ENCODE data around the gene CORO6. TPM values are rescaled to one million over a fixed set of nuclear protein-coding genes. Genes with fewer than 3 reads are reported as not detected.
A peak's percentile ranks its signal among the peaks of the same experiment; 100 is the strongest.

Gene CORO6
- total RNA-seq, 4 donors from 2014 or later = 34.5 to 139 (median 83.1) TPM

- no peak overlapping the region for H3K4me3 ChIP-seq
- no peaks in the 10 kb centered on the region for H3K27me3 ChIP-seq
- no peak for DNase-seq (ENCODE audit: low spot score in 2 of 2)
- peak overlapping the region; percentile 15 to 92 (median 62) for H3K27ac ChIP-seq
- H3K4me1 ChIP-seq = peaks cover 5 to 70% (median 53%) of the 10 kb centered on the region in 4 donors
- 25 to 35% methylated on average over 2 of the region's 2 CpGs for WGBS, 2 donors
- H3K36me3 ChIP-seq = peaks cover 0 to 21% (median 0%) of the 10 kb centered on the region in 3 donors
- H3K9me3 ChIP-seq = no peaks in the 10 kb centered on the region
- TF ChIP-seq POLR2A (IDR thresholded peaks at IDR 0.05) (no peak), EP300 (IDR thresholded peaks at IDR 0.05) (peak in 1 of 2 donors; percentile 54)
Observed at GRCh38 chr17:29640413-29640812, 17.7 kb upstream of the CORO6 start.

- no peaks in the 10 kb centered on the region for H3K9me3 ChIP-seq
- DNase-seq (ENCODE audit: low spot score in 2 of 2) = no peak
- 89 to 90% methylated on average over 3 of the region's 3 CpGs for WGBS, 2 donors
- peaks cover 0 to 72% (median 4%) of the 10 kb centered on the region in 3 donors for H3K36me3 ChIP-seq
- H3K4me1 ChIP-seq = peaks cover 0 to 30% (median 9%) of the 10 kb centered on the region in 4 donors
- TF ChIP-seq EP300 (IDR thresholded peaks at IDR 0.05) (no peak), POLR2A (IDR thresholded peaks at IDR 0.05) (no peak), CTCF (IDR thresholded peaks at IDR 0.05) (no peak)
- no peak overlapping the region for H3K27ac ChIP-seq
- H3K27me3 ChIP-seq = no peaks in the 10 kb centered on the region
- no peak overlapping the region for H3K4me3 ChIP-seq
Observed at GRCh38 chr17:29633886-29634285, 11.2 kb upstream of the CORO6 start.

GRCh38 chr17:29630630-29631193 lies 8.0 kb upstream of the CORO6 start:
- 40 to 51% methylated on average over 6 of the region's 6 CpGs for WGBS, 2 donors
- peaks cover 0 to 54% (median 4%) of the 10 kb centered on the region in 3 donors for H3K36me3 ChIP-seq
- peak overlapping the region in 2 of 4 donors; percentile 52 to 61 for H3K27ac ChIP-seq
- H3K9me3 ChIP-seq = no peaks in the 10 kb centered on the region
- peaks cover 0 to 29% (median 8%) of the 10 kb centered on the region in 4 donors for H3K4me1 ChIP-seq
- no peaks in the 10 kb centered on the region for H3K27me3 ChIP-seq
- H3K4me3 ChIP-seq = no peak overlapping the region
- no peak for DNase-seq (ENCODE audit: low spot score in 2 of 2)
- TF ChIP-seq EP300 (IDR thresholded peaks at IDR 0.05) = no peak
- no peak for TF ChIP-seq CTCF (IDR thresholded peaks at IDR 0.05)
- no peak for TF ChIP-seq POLR2A (IDR thresholded peaks at IDR 0.05)

- peaks cover 0 to 45% (median 4%) of the 10 kb centered on the region in 3 donors for H3K36me3 ChIP-seq
- H3K27ac ChIP-seq = peak overlapping the region in 2 of 4 donors; percentile 52 to 61
- H3K27me3 ChIP-seq = no peaks in the 10 kb centered on the region
- no peaks in the 10 kb centered on the region for H3K9me3 ChIP-seq
- no peak for DNase-seq (ENCODE audit: low spot score in 2 of 2)
- H3K4me1 ChIP-seq = peaks cover 0 to 34% (median 10%) of the 10 kb centered on the region in 4 donors
- no peak for TF ChIP-seq CTCF (IDR thresholded peaks at IDR 0.05)
- TF ChIP-seq EP300 (IDR thresholded peaks at IDR 0.05) = no peak
- no peak for TF ChIP-seq POLR2A (IDR thresholded peaks at IDR 0.05)
- 54 to 58% methylated on average over 2 of the region's 2 CpGs for WGBS, 2 donors
- H3K4me3 ChIP-seq = no peak overlapping the region
Observed at GRCh38 chr17:29629839-29630238, 7.1 kb upstream of the CORO6 start.

- 92 to 97% methylated on average over 2 of the region's 2 CpGs for WGBS, 2 donors
- peaks cover 0 to 34% (median 4%) of the 10 kb centered on the region in 3 donors for H3K36me3 ChIP-seq
- H3K27me3 ChIP-seq = no peaks in the 10 kb centered on the region
- H3K27ac ChIP-seq = peak overlapping the region in 1 of 4 donors; percentile 52
- TF ChIP-seq EP300 (IDR thresholded peaks at IDR 0.05) (no peak), POLR2A (IDR thresholded peaks at IDR 0.05) (no peak), CTCF (IDR thresholded peaks at IDR 0.05) (no peak)
- no peak overlapping the region for H3K4me3 ChIP-seq
- no peak for DNase-seq (ENCODE audit: low spot score in 2 of 2)
- H3K4me1 ChIP-seq = peaks cover 0 to 39% (median 10%) of the 10 kb centered on the region in 4 donors
- no peaks in the 10 kb centered on the region for H3K9me3 ChIP-seq
Observed at GRCh38 chr17:29628644-29629043, 5.9 kb upstream of the CORO6 start.
